HEK293T (cell line): ENCODE results near the gene ARHGAP28.

Experiments
- BHLHE40 ChIP-seq: fragments of 450-650 bp; IDR thresholded peaks from 2 replicates; pipeline ENCODE4 v1.6.1; 2016; ENCODE audit warnings: mild to moderate bottlenecking, moderate library complexity, borderline replicate concordance
- ELF4 ChIP-seq: fragments of 450-650 bp; IDR thresholded peaks from 2 replicates; pipeline ENCODE4 v1.6.1; 2017; ENCODE audit warnings: antibody characterized with exemption
- FOXA1 ChIP-seq: fragments of 450-650 bp; IDR thresholded peaks from 2 replicates; pipeline ENCODE4 v1.6.1; 2016; ENCODE audit warnings: mild to moderate bottlenecking
- HDGF ChIP-seq: fragments of 450-650 bp; IDR thresholded peaks from 2 replicates; pipeline ENCODE4 v1.6.1; 2017; ENCODE audit warnings: antibody characterized with exemption, borderline replicate concordance
- SP1 ChIP-seq: fragments of 450-650 bp; IDR thresholded peaks from 2 replicates; pipeline ENCODE4 v1.6.1; 2017
- ZNF384 ChIP-seq: fragments of 450-650 bp; IDR thresholded peaks from 2 replicates; pipeline ENCODE4 v1.6.1; 2016

DNA sequence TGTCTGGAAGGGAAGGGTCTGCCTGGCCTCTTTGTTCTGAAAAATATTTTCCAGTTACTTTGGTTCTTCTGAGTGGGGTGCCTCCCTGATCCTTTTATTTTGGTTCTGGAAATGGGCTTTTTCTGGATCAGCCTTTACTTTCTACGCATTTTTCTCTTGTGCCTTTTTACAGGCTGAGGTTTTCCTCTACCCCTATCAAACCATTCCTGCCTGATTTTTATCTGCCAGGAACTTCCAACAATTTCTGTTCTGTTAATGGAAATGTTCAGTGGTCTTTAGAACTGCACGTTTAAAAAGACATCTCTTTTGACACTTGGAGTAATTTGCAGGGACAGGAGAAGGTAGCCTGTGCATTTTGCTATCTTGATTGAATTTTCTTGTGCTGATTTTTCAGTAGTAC is 113.8 kb downstream of the ARHGAP28 start:
- TF ChIP-seq SP1 (no peak), ZNF384 (no peak), HDGF (no peak), BHLHE40 (no peak), FOXA1 (no peak), ELF4 (no peak)
